Upper lobe of right lung (tissue), 1 donor: ENCODE measurements around the gene TRPV4. TPM values are rescaled to one million over a fixed set of nuclear protein-coding genes. Genes with fewer than 3 reads are reported as not detected.

ENCODE experiments used
- ATAC-seq: fragments of 200-7000 bp; cut with Tn5 transposase; one replicate; pipeline ENCODE4 v1.9.1; 2020; ENCODE audit warnings: mild to moderate bottlenecking, moderate library complexity
- DNase-seq: peaks from one replicate; pipeline ENCODE4 v3.0.0-alpha.2; 2020
- H3K27ac ChIP-seq: fragments of 200-600 bp; one replicate; pipeline ENCODE4 v1.8.0; 2022
- H3K27me3 ChIP-seq: fragments of 200-600 bp; one replicate; pipeline ENCODE4 v1.8.0; 2022; ENCODE audit warnings: mild to moderate bottlenecking
- H3K36me3 ChIP-seq: fragments of 200-600 bp; one replicate; pipeline ENCODE4 v1.8.0; 2022
- H3K4me1 ChIP-seq: fragments of 200-600 bp; one replicate; pipeline ENCODE4 v1.8.0; 2022
- H3K4me3 ChIP-seq: fragments of 200-600 bp; one replicate; pipeline ENCODE4 v1.8.0; 2022; ENCODE audit warnings: mild to moderate bottlenecking
- H3K9me3 ChIP-seq: fragments of 200-600 bp; one replicate; pipeline ENCODE4 v1.8.0; 2022
- intact Hi-C: fragments of 100-400 bp; cut with DNase I; formaldehyde crosslinking; loops from one replicate; pipeline ENCODE4 v1.11.0; 2022
- microRNA-seq: library from miRNA; unstranded; fragments of <30 nt; microRNA quantifications from one replicate; pipeline ENCODE4 v1.2.0, GENCODE V29; 2020; ENCODE audit warnings: borderline microRNAs expressed
- total RNA-seq: library from RNA; stranded (reverse); fragmentation: NEBNext Ultra II Directional; extraction: Animal tissue kit (Norgen Biotek cat#: 25700); gene quantifications from one replicate; pipeline ENCODE4 v1.2.1, GENCODE V29; 2021
- TF ChIP-seq, protein P1 (sequence below): fragments of 200-600 bp; IDR thresholded peaks from one replicate; pipeline ENCODE4 v1.8.0; 2022; ENCODE audit warnings: antibody characterized with exemption
- donor health status: DM: no; HTN: yes; CAD: no; lungs with severe emphysema.

Gene TRPV4
- total RNA-seq, 1 donor from 2014 or later = 4.5 TPM

GRCh38 chr12:109736552-109737108 lies 96.6 kb downstream of the TRPV4 start:
- H3K36me3 ChIP-seq = no peaks in the 10 kb centered on the region
- no peaks in the 10 kb centered on the region for H3K9me3 ChIP-seq
- H3K27ac ChIP-seq = no peak overlapping the region
- intact Hi-C loops = no loop called here
- peaks cover 7% of the 10 kb centered on the region for H3K27me3 ChIP-seq
- TF ChIP-seq, protein P1, sequence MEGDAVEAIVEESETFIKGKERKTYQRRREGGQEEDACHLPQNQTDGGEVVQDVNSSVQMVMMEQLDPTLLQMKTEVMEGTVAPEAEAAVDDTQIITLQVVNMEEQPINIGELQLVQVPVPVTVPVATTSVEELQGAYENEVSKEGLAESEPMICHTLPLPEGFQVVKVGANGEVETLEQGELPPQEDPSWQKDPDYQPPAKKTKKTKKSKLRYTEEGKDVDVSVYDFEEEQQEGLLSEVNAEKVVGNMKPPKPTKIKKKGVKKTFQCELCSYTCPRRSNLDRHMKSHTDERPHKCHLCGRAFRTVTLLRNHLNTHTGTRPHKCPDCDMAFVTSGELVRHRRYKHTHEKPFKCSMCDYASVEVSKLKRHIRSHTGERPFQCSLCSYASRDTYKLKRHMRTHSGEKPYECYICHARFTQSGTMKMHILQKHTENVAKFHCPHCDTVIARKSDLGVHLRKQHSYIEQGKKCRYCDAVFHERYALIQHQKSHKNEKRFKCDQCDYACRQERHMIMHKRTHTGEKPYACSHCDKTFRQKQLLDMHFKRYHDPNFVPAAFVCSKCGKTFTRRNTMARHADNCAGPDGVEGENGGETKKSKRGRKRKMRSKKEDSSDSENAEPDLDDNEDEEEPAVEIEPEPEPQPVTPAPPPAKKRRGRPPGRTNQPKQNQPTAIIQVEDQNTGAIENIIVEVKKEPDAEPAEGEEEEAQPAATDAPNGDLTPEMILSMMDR = no peak
- H3K4me1 ChIP-seq = no peaks in the 10 kb centered on the region
- ATAC-seq (peak; percentile 44), DNase-seq (peak; percentile 65)
- H3K4me3 ChIP-seq = no peak overlapping the region

- no peaks in the 10 kb centered on the region for H3K9me3 ChIP-seq
- DNase-seq = peak; percentile 48
- ATAC-seq = no peak
- no peaks in the 10 kb centered on the region for H3K36me3 ChIP-seq
- H3K27me3 ChIP-seq = peaks cover 7% of the 10 kb centered on the region
- intact Hi-C loops = no loop called here
- no peaks in the 10 kb centered on the region for H3K4me1 ChIP-seq
- no peak overlapping the region for H3K4me3 ChIP-seq
- H3K27ac ChIP-seq = no peak overlapping the region
- TF ChIP-seq, protein P1 = no peak
Observed at GRCh38 chr12:109735825-109736551, 97.2 kb downstream of the TRPV4 start.

DNA sequence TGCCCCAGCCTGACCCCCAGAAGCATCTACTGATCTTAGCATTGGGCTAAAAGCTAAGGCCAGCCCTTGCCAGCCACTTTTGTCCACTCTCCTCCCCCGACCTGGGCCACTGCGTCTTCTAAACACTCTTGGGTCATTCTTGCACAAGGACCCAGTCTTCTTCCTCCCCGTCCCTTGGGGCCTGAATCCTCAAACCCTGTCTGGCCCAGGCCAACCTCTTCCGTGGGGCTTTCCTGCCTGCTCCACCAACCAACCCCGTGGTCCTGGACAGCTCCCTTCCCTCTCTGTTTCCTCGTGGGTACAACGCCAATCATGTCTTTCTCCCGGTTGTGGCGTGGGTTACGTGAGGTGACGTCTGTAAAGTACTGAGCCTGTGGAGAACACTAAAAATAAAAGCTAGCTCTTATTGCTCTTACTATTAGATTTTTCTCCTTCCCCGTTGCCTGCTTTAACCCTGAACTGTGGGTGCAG lies 98.1 kb downstream of the TRPV4 start:
- ATAC-seq (no peak), DNase-seq (peak; percentile 53)
- peaks cover 7% of the 10 kb centered on the region for H3K27me3 ChIP-seq
- H3K4me1 ChIP-seq = no peaks in the 10 kb centered on the region
- TF ChIP-seq, protein P1 = no peak
- H3K27ac ChIP-seq = no peak overlapping the region
- intact Hi-C loops = no loop called here
- no peaks in the 10 kb centered on the region for H3K9me3 ChIP-seq
- no peak overlapping the region for H3K4me3 ChIP-seq
- H3K36me3 ChIP-seq = no peaks in the 10 kb centered on the region

GRCh38 chr12:109734219-109735000 lies 98.8 kb downstream of the TRPV4 start:
- intact Hi-C loops = no loop called here
- H3K9me3 ChIP-seq = no peaks in the 10 kb centered on the region
- TF ChIP-seq, protein P1 = no peak
- H3K36me3 ChIP-seq = no peaks in the 10 kb centered on the region
- H3K4me1 ChIP-seq = no peaks in the 10 kb centered on the region
- no peak overlapping the region for H3K27ac ChIP-seq
- peaks cover 7% of the 10 kb centered on the region for H3K27me3 ChIP-seq
- ATAC-seq (no peak), DNase-seq (peak; percentile 41)
- H3K4me3 ChIP-seq = no peak overlapping the region

Small RNA genes lying within 50 kb of the gene (microRNA-seq; reads per million reads assigned to microRNA genes)
- gene MIR4497 = not detected

Other genes with a start within 250 kb of the TRPV4 start
- gene FAM222A, start 119.6 kb downstream of the TRPV4 start, total RNA-seq = 6.2 TPM
- gene GLTP, start 47.1 kb upstream of the TRPV4 start, total RNA-seq = 44.0 TPM
- gene TCHP, start 66.9 kb upstream of the TRPV4 start, total RNA-seq = 16.5 TPM
- 52.1 TPM for gene GIT2, start 163.0 kb upstream of the TRPV4 start, total RNA-seq
- gene ANKRD13A, start 166.0 kb upstream of the TRPV4 start, total RNA-seq = 54.0 TPM
- gene C12orf76, start 215.1 kb upstream of the TRPV4 start, total RNA-seq = 25.0 TPM